ACC112 (cell line): Measurements from ENCODE around the gene CXADR.

ENCODE experiments used
- H2AFZ ChIP-seq: fragments of 200-600 bp; sonication (generic); one replicate; pipeline ENCODE4 v1.6.0; 2017; ENCODE audit warnings: antibody characterized with exemption, low read length; ENCODE audit not compliant: unreplicated experiment
- H3K27ac ChIP-seq: fragments of 200-600 bp; sonication (generic); 2 replicates; pipeline ENCODE4 v1.5.1; 2014; ENCODE audit warnings: low read depth, mild to moderate bottlenecking, antibody characterized with exemption, low read length, moderate library complexity
- H3K27me3 ChIP-seq: fragments of 200-600 bp; sonication (generic); 2 replicates; pipeline ENCODE4 v1.6.1; 2014; ENCODE audit warnings: mild to moderate bottlenecking, antibody characterized with exemption, low read length, moderate library complexity, mixed read lengths; ENCODE audit not compliant: insufficient read depth
- H3K36me3 ChIP-seq: fragments of 200-600 bp; sonication (generic); 2 replicates; pipeline ENCODE4 v1.6.1; 2016; ENCODE audit warnings: mild to moderate bottlenecking, antibody characterized with exemption, low read length, moderate library complexity, mixed read lengths; ENCODE audit not compliant: insufficient read depth
- H3K4me1 ChIP-seq: fragments of 200-600 bp; sonication (generic); one replicate; pipeline ENCODE4 v1.6.1; 2016; ENCODE audit warnings: low read length, mixed read lengths; ENCODE audit not compliant: insufficient read depth, unreplicated experiment, control insufficient read depth
- H3K4me3 ChIP-seq: fragments of 200-600 bp; sonication (generic); 2 replicates; pipeline ENCODE4 v1.5.1; 2014; ENCODE audit warnings: mild to moderate bottlenecking, low read depth, low read length
- H3K79me2 ChIP-seq: fragments of 200-600 bp; sonication (generic); one replicate; pipeline ENCODE4 v1.6.0; 2016; ENCODE audit warnings: low read length; ENCODE audit not compliant: control insufficient read depth, unreplicated experiment, insufficient read depth

Gene CXADR

GRCh38 chr21:17540530-17540929 is 27.7 kb downstream of the CXADR start:
- Histone ChIP-seq H3K36me3 (no peaks in the 10 kb centered on the region), H3K27ac (no peak overlapping the region), H3K4me3 (no peak overlapping the region), H3K4me1 (no peaks in the 10 kb centered on the region), H2AFZ (no peak overlapping the region), H3K79me2 (no peaks in the 10 kb centered on the region), H3K27me3 (peaks cover 59% of the 10 kb centered on the region)

- Histone ChIP-seq H3K27ac (no peak overlapping the region), H2AFZ (no peak overlapping the region), H3K4me1 (no peaks in the 10 kb centered on the region), H3K79me2 (no peaks in the 10 kb centered on the region), H3K27me3 (peaks cover 43% of the 10 kb centered on the region), H3K4me3 (no peak overlapping the region), H3K36me3 (no peaks in the 10 kb centered on the region)
These were observed 29.6 kb downstream of the CXADR start for GRCh38 chr21:17542371-17543011.

GRCh38 chr21:17545007-17545406 is 32.2 kb downstream of the CXADR start:
- H3K27me3 ChIP-seq: peaks cover 24% of the 10 kb centered on the region
- H3K27ac ChIP-seq: no peak overlapping the region
- no peaks in the 10 kb centered on the region for H3K4me1 ChIP-seq
- no peaks in the 10 kb centered on the region for H3K79me2 ChIP-seq
- no peaks in the 10 kb centered on the region for H3K36me3 ChIP-seq
- no peak overlapping the region for H2AFZ ChIP-seq
- H3K4me3 ChIP-seq: no peak overlapping the region

- Histone ChIP-seq H3K36me3 (no peaks in the 10 kb centered on the region), H3K27me3 (no peaks in the 10 kb centered on the region), H3K4me1 (no peaks in the 10 kb centered on the region), H3K79me2 (no peaks in the 10 kb centered on the region), H3K4me3 (no peak overlapping the region), H2AFZ (no peak overlapping the region), H3K27ac (no peak overlapping the region)
These were observed 35.4 kb downstream of the CXADR start for GRCh38 chr21:17548262-17548661.

- H3K27ac ChIP-seq: no peak overlapping the region
- H2AFZ ChIP-seq: no peak overlapping the region
- H3K4me1 ChIP-seq: no peaks in the 10 kb centered on the region
- peaks cover 2% of the 10 kb centered on the region for H3K27me3 ChIP-seq
- H3K79me2 ChIP-seq: no peaks in the 10 kb centered on the region
- no peak overlapping the region for H3K4me3 ChIP-seq
- no peaks in the 10 kb centered on the region for H3K36me3 ChIP-seq
These were observed 37.9 kb downstream of the CXADR start for GRCh38 chr21:17550671-17551308.

- H3K27ac ChIP-seq: no peak overlapping the region
- H3K4me3 ChIP-seq: no peak overlapping the region
- H3K79me2 ChIP-seq: no peaks in the 10 kb centered on the region
- H3K36me3 ChIP-seq: no peaks in the 10 kb centered on the region
- H3K27me3 ChIP-seq: peaks cover 5% of the 10 kb centered on the region
- no peaks in the 10 kb centered on the region for H3K4me1 ChIP-seq
- H2AFZ ChIP-seq: no peak overlapping the region
These were observed 39.6 kb downstream of the CXADR start for GRCh38 chr21:17552410-17552809.

- no peak overlapping the region for H3K4me3 ChIP-seq
- peaks cover 12% of the 10 kb centered on the region for H3K27me3 ChIP-seq
- no peaks in the 10 kb centered on the region for H3K4me1 ChIP-seq
- no peaks in the 10 kb centered on the region for H3K36me3 ChIP-seq
- no peak overlapping the region for H2AFZ ChIP-seq
- no peaks in the 10 kb centered on the region for H3K79me2 ChIP-seq
- H3K27ac ChIP-seq: no peak overlapping the region
These were observed 41.3 kb downstream of the CXADR start for GRCh38 chr21:17554120-17554519.

- Histone ChIP-seq H3K4me3 (no peak overlapping the region), H3K4me1 (no peaks in the 10 kb centered on the region), H3K27ac (no peak overlapping the region), H3K27me3 (peaks cover 13% of the 10 kb centered on the region), H3K79me2 (no peaks in the 10 kb centered on the region), H3K36me3 (no peaks in the 10 kb centered on the region), H2AFZ (no peak overlapping the region)
These were observed 42.0 kb downstream of the CXADR start for GRCh38 chr21:17554679-17555465.

- H3K27ac ChIP-seq: no peak overlapping the region
- no peak overlapping the region for H2AFZ ChIP-seq
- no peaks in the 10 kb centered on the region for H3K36me3 ChIP-seq
- H3K4me3 ChIP-seq: no peak overlapping the region
- no peaks in the 10 kb centered on the region for H3K79me2 ChIP-seq
- H3K4me1 ChIP-seq: no peaks in the 10 kb centered on the region
- H3K27me3 ChIP-seq: peaks cover 23% of the 10 kb centered on the region
These were observed 47.7 kb downstream of the CXADR start for GRCh38 chr21:17560377-17561025.

- H3K4me1 ChIP-seq: no peaks in the 10 kb centered on the region
- H3K27ac ChIP-seq: no peak overlapping the region
- H3K36me3 ChIP-seq: no peaks in the 10 kb centered on the region
- H3K4me3 ChIP-seq: no peak overlapping the region
- no peaks in the 10 kb centered on the region for H3K79me2 ChIP-seq
- no peak overlapping the region for H2AFZ ChIP-seq
- H3K27me3 ChIP-seq: peaks cover 55% of the 10 kb centered on the region
These were observed 57.9 kb downstream of the CXADR start for GRCh38 chr21:17570786-17571185.
